ENCODE measurements around the gene PKDREJ. TPM values are rescaled to one million over a fixed set of nuclear protein-coding genes. Genes with fewer than 3 reads are reported as not detected.

Gene PKDREJ
- total and polyA plus RNA-seq, 2 experiments from 2014 or later: not detected

GRCh38 chr22:46290121-46290842 lies 27.1 kb upstream of the PKDREJ start (continued):
- no peak for TF ChIP-seq CTCF (conservative IDR thresholded peaks at IDR 0.05; ENCODE audit: low read depth in 2 of 2)
- no peak for TF ChIP-seq CREB1 (CRISPR knock-in tag; IDR thresholded peaks at IDR 0.05; ENCODE audit: low read depth)
- no peak for TF ChIP-seq EZH2 (IDR thresholded peaks at IDR 0.05; ENCODE audit: low read depth, unreplicated experiment)
- no peak for TF ChIP-seq STAT1 (IDR thresholded peaks at IDR 0.05; ENCODE audit: unreplicated experiment)
- TF ChIP-seq REST (IDR thresholded peaks at IDR 0.05; ENCODE audit: unreplicated experiment): no peak

- Histone ChIP-seq H3K4me1 (ENCODE audit: insufficient read depth) (no peaks in the 10 kb centered on the region), H3K4me3 (no peak overlapping the region), H3K27me3 (ENCODE audit: insufficient read depth) (no peaks in the 10 kb centered on the region), H3K36me3 (ENCODE audit: insufficient read depth) (no peaks in the 10 kb centered on the region; the same call in 1 of the 2 replicates), H3F3A (replicated peaks; ENCODE audit: low read depth) (no peaks in the 10 kb centered on the region), H3K79me2 (replicated peaks; ENCODE audit: insufficient read depth) (no peaks in the 10 kb centered on the region), H3K27ac (ENCODE audit: low read depth) (no peak overlapping the region), H3K4me2 (no peak overlapping the region), H2AFZ (no peak overlapping the region), H3K9me2 (ENCODE audit: insufficient read depth) (no peaks in the 10 kb centered on the region), H4K20me1 (replicated peaks; ENCODE audit: insufficient read depth) (no peaks in the 10 kb centered on the region)
- Mint-ChIP-seq H3K4me1 (no peaks in the 10 kb centered on the region), H3K9me3 (no peaks in the 10 kb centered on the region; the same call in 2 of the 3 replicates), H3K27me3 (ENCODE audit: insufficient read depth, low read depth, poor library complexity) (peaks cover 9% of the 10 kb centered on the region), H3K36me3 (ENCODE audit: low read depth) (peaks cover 24% of the 10 kb centered on the region), H3K27ac (no peak overlapping the region), H3K4me3 (no peak overlapping the region)
- no peak for DNase-seq (ENCODE audit: low spot score)
- ATAC-seq: no peak
- no peak for TF ChIP-seq EZH2phosphoT487 (IDR thresholded peaks at IDR 0.05; ENCODE audit: unreplicated experiment)
- no peak for TF ChIP-seq ETS1 (IDR thresholded peaks at IDR 0.05)
- no peak for TF ChIP-seq JUNB (IDR thresholded peaks at IDR 0.05; ENCODE audit: unreplicated experiment)
- TF ChIP-seq REST (IDR thresholded peaks at IDR 0.05; ENCODE audit: unreplicated experiment): no peak
These were observed 26.2 kb upstream of the PKDREJ start for GRCh38 chr22:46289244-46289891.

All from GM23338 (cell line).